Fibroblast of skin of back (primary cell): ENCODE data around the gene RGS14.

ENCODE experiments used
- DNase-seq: peaks from one replicate; pipeline ENCODE4 v3.0.0-alpha.2; 2013

Gene RGS14

DNA sequence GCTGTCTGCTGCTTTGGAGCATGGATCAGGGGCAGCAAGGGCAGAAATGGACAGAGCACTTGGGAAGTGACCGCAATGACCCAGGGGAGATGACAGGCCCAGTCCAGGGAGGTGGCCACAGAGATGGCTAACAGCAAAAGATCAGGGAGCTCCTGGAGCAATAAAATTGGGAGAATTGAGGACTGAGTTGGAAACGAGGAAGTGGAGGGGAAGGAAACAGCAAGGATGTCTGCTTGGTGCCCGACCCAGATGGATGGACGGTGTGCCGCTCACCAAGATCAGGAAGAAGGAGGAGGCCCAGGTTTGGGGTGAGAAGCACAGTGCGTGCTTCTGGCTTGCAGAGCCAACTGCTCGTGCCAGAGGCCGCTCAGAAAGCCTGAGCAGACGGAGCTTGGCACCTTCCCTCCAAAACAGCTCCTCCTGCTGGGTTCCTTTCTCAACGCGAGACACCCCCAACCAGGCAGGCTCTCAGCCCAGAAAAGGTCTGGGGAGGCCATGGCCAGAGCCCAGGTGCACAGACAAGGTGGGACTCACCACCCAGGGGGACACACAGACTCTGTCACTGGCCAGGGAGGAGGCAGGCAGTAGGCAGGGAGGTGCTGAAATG is 24.8 kb downstream of the RGS14 start:
- no peak for DNase-seq

DNA sequence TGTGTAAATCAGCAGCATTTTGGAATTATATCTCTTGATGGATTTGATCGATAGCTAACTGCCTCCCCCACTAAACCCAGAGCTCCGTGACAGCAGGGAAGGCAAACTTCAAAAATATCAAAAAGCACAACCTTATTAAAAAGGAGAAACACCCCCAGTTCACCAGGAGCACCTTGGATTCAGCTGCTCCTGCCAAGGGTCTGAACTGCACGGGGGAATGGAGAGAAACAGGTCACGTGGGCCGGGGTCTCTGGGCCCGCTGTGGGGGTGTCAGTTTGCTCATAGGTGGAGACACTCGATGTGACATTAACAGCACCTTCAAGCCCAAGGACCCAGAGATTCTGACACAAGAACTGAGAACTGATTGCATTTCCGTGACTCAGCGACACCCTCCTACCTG is 25.5 kb downstream of the RGS14 start:
- no peak for DNase-seq

DNA sequence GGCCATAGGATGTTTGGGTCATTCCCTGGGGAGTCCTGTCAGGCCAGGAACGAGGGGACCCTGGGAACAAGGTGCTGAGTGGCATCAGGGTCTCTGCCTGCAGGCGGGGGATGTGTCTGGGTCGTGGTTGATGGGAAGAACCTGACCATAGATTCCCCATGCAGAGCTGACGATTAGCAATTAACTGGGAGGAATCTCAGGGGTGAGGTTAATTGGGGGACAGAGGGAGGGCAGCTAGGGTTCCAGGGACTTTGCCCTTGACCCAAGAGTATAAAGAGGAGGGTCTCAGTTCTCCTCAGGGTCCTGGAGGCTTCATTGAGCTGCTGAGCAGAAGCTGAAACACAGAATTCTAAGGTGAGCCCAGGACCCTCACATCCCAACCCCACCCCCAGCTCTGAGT is 26.4 kb downstream of the RGS14 start, which contains the start of gene SLC34A1:
Gene SLC34A1 (plus strand): TSS at position 301 of the 400 bp plus-strand sequence. CDS start 1,308 bp downstream, outside the sequence.
- no peak for DNase-seq

- DNase-seq: no peak
These were observed 28.0 kb downstream of the RGS14 start for GRCh38 chr5:177385720-177386119.

GRCh38 chr5:177386542-177386941 is 28.8 kb downstream of the RGS14 start:
- no peak for DNase-seq

DNA sequence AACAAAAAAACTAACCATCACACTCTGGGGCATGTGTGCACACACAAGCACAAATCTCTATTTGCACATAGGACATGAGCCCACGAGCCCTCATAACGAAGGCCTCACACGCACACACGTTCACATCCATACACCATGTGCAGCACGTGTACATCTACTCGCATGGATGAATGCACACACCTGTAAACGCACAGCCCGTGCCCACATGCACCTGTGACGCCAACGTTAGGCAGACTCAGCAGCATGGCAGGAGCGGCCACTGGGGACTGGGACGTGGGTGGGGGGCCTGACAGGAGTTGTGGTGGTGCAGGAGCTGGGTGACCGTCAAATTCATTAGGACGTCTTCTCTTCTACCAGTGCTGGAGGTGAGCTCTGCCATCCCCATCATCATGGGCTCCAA is 29.7 kb downstream of the RGS14 start:
- no peak for DNase-seq

DNA sequence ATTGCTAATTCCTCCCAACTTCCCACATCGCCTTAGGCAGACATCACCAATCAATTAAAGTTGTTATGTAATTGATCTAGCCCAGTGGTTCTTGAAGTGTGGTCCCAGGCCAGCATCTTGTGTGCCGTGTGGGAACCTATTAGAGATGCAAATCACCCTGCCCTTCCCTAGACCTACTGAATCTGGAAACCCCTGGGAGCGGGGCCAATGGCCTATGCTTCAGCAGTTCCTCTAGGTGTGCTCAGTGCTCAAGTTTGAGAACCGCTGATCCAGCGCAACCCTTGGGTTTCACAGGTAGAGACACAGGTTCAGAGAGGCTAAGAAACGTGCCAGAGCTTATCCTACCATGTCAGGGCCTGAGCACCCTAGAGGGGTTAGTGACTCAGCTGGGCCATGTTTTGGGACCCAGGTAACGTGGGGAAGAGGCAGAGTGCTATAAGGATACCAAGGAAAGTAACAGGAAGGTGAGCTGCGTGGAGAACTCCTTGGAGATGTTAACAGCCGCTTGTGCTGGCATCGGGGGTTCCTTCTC is 30.9 kb downstream of the RGS14 start:
- no peak for DNase-seq

GRCh38 chr5:177389241-177390169 is 31.8 kb downstream of the RGS14 start:
- DNase-seq: peak; percentile 84

GRCh38 chr5:177390363-177391300 is 32.9 kb downstream of the RGS14 start:
- peak; percentile 80 for DNase-seq

DNA sequence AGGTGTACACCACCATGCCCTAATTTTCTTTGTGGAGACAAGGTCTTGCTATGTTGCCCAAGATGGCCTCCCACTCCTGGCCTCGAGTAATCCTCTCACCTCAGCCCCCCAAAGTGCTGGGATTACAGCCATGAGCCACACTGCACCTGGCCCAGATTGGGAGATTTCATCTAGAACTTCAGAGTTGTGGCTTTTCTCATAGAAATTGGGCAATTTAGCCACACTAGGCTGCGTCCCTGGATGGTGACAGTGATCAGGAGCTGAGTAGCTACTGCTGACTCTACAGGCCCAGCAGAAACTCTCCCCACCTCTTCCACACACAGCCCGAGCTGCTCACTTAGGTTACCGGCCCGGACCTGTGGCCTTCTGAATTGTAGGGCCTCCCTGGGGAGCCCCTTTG is 35.0 kb downstream of the RGS14 start:
- no peak for DNase-seq

GRCh38 chr5:177393206-177393765 is 35.6 kb downstream of the RGS14 start:
- no peak for DNase-seq

GRCh38 chr5:177393990-177394389 is 36.3 kb downstream of the RGS14 start:
- no peak for DNase-seq

DNA sequence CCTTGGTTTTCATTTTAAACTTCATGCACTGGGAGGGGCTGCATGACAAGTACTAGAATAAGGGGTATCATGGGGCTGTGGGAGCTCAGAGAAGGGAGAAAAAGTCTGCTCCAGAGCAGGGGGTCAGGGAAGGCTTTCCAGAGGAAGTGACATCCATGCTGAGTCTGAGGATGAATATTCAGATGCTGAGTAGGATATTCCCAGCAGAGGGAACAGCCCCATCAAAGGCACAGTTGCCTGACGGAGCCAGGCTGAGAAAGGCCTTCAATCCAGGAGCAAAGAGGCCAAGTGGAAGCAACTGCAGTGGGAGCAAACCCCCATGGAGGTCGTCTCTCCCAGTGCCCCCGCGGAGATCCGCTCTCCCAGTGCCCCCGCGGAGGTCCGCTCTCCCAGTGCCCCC is 38.4 kb downstream of the RGS14 start:
- no peak for DNase-seq

DNA sequence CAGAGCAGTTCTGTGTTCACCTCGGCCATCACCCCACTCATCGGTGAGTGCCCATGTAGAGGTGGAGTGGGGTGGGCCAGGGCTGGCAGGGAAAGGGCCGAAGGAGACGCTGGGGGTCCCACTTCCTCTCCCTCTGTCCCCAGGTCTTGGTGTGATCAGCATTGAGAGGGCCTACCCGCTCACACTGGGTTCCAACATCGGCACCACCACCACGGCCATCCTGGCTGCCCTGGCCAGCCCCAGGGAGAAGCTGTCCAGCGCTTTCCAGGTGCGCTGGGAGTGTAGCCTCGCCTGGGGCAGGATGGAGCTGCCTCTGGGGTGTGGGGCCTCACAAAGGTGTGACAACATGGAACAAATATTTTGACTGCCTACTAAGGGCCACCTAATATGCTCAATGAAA is 39.1 kb downstream of the RGS14 start:
- no peak for DNase-seq

DNA sequence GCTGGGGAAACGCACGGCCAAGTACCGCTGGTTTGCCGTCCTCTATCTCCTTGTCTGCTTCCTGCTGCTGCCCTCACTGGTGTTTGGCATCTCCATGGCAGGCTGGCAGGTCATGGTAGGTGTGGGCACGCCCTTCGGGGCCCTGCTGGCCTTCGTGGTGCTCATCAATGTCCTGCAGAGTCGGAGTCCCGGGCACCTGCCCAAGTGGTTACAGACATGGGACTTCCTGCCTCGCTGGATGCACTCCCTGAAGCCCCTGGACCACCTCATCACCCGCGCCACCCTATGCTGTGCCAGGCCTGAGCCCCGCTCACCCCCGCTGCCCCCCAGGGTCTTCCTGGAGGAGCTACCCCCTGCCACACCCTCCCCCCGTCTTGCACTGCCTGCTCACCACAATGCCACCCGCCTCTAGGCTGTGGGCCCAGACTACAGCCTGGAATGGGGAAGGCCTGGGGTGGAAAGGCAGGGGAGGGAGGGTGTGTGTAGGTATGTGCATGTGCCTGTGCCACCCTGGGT is 40.2 kb downstream of the RGS14 start:
- no peak for DNase-seq

DNA sequence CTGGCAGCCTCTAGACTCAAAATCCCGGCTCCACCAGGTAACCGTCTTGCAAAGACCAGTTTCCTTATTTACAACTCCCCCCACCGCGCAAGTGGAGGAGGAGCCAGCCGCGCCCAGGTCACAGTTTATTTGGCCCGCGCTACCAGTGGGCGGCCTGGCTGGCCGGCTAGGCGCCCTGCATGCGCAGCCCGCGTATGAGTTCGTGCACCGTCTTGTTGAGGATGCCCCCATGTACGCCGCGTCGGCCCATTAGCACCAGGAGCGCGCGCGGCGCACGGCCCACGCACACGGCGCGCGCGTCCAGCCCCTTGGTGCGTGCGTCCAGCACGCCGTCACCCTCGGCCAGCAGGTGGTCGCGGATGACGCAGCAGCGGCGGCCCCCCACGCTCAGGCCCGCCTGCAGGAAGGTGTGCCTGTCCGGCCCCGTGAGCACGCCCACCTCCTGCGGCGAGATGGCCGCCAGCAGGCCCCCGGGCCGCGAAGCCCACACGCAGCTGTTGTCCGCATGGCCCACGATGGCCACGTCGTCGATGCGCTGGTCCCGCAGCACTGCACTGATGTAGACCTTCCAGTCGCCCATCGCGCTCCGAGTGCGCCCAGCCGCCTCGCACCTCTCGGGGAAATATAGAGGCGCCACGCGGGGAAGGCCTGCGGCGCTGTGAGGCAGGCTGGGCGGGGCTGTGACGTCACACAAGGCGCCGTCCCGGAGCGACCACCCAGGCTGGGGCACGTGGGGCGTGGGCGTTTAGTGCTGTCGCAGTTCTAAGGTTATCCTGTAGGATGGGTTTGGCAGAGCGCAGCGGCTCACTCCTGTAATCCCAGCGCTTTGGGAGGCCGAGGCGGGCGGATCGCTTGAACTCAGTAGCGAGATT is 42.5 kb downstream of the RGS14 start, which contains the start of gene PFN3:
Gene PFN3 (minus strand): TSS at position 665 of the 872 bp plus-strand sequence. CDS start 85 bp downstream, at position 580.
- DNase-seq: peak; percentile 35

DNA sequence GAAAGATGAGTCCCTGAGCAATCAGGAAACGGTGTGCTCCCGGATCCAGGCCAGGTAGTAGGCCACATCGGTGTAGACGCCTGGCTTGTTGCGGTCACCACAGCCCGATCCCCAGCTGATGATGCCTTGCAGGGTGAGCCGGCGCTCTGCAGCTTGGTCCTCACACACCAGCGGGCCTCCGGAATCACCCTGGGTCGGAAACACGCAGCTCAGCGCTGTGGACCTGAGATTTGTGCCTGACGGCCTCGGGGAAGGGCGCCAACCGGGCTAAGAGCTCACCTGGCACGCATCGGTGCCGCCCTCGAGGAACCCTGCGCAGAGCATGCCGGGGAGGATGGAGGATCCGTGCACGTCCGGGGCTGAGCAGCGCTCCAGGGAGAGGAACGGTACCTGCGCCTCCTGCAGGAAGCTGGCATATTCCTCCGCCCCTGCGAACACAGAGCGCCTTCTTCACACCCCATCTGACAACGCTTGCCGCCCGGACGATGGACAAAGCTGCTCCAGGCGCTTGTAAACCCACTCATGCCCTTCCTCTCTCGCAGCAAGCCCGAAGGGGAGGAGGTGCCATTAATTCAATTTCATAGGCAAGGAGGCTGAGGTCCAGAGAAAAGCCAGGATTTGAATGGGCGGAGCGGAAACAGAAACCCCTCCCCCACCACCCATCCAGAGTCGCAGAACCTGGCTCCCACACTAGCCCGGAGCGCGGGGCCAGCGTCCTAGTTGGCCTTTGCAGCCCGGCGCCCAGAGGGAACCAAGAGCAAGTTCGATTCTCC is 44.7 kb downstream of the RGS14 start:
- peak; percentile 57 for DNase-seq

- no peak for DNase-seq
These were observed 45.5 kb downstream of the RGS14 start for GRCh38 chr5:177403102-177403791.
